C4-2B (cell line): ENCODE data around the gene GNAT2.

Source experiments
- H3K27ac ChIP-seq: fragments of 450-650 bp; 2 replicates; pipeline ENCODE4 v1.5.1; 2017
- ZFX ChIP-seq: fragments of 450-650 bp; IDR thresholded peaks from 2 replicates; pipeline ENCODE4 v1.6.1; 2017
- TF ChIP-seq, protein P1 (sequence below): fragments of 450-650 bp; conservative IDR thresholded peaks from 2 replicates; pipeline ENCODE4 v1.5.1; 2017; ENCODE audit warnings: mild to moderate bottlenecking

GNAT2 gene

DNA sequence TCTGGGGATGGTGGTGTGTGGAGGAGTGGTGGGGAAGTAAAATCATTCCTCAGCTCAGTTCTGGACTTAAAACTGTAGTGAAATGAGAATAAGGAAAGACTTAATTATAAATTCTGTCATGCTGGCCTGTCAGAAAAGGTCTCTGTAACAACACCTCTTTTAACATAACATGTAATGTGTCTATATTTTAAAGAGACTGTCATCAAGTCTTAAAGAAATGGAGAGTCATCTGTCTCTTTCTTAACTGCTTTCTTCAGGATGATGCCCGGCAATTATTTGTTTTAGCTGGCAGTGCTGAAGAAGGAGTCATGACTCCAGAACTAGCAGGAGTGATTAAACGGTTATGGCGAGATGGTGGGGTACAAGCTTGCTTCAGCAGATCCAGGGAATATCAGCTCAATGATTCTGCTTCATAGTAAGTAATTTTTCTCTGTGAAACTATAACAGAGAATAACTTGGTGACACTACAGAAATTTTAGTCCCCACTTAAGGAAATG is 40.4 kb downstream of the GNAT2 start:
- TF ChIP-seq ZFX = no peak
- TF ChIP-seq, protein P1, sequence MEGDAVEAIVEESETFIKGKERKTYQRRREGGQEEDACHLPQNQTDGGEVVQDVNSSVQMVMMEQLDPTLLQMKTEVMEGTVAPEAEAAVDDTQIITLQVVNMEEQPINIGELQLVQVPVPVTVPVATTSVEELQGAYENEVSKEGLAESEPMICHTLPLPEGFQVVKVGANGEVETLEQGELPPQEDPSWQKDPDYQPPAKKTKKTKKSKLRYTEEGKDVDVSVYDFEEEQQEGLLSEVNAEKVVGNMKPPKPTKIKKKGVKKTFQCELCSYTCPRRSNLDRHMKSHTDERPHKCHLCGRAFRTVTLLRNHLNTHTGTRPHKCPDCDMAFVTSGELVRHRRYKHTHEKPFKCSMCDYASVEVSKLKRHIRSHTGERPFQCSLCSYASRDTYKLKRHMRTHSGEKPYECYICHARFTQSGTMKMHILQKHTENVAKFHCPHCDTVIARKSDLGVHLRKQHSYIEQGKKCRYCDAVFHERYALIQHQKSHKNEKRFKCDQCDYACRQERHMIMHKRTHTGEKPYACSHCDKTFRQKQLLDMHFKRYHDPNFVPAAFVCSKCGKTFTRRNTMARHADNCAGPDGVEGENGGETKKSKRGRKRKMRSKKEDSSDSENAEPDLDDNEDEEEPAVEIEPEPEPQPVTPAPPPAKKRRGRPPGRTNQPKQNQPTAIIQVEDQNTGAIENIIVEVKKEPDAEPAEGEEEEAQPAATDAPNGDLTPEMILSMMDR = no peak
- no peak overlapping the region for H3K27ac ChIP-seq

DNA sequence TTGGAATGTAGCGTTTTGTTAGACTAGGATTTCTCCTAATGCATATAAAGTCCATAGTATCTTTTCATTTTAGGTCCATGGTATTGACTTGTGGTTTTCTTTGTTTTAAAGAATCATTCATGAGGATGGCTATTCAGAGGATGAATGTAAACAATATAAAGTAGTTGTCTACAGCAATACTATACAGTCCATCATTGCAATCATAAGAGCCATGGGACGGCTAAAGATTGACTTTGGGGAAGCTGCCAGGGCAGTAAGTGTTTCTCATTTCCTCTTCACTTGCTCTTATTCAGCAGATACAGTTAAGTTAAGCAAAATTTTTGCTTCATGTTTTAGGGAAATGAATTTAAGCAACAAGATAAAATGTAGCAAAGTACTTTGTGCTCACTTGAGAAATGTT is 45.6 kb downstream of the GNAT2 start:
- no peak overlapping the region for H3K27ac ChIP-seq
- TF ChIP-seq ZFX = no peak
- TF ChIP-seq, protein P1 = no peak

- no peak overlapping the region; the same call in 1 of the 2 replicates for H3K27ac ChIP-seq
- TF ChIP-seq, protein P1 = no peak
- no peak for TF ChIP-seq ZFX
Observed at GRCh38 chr1:109570414-109570813, 49.0 kb downstream of the GNAT2 start.

GRCh38 chr1:109569323-109569722 is 50.1 kb downstream of the GNAT2 start:
- TF ChIP-seq, protein P1 = no peak
- no peak for TF ChIP-seq ZFX
- no peak overlapping the region for H3K27ac ChIP-seq

- H3K27ac ChIP-seq = no peak overlapping the region
Observed at GRCh38 chr1:109567877-109568672, 51.3 kb downstream of the GNAT2 start.

DNA sequence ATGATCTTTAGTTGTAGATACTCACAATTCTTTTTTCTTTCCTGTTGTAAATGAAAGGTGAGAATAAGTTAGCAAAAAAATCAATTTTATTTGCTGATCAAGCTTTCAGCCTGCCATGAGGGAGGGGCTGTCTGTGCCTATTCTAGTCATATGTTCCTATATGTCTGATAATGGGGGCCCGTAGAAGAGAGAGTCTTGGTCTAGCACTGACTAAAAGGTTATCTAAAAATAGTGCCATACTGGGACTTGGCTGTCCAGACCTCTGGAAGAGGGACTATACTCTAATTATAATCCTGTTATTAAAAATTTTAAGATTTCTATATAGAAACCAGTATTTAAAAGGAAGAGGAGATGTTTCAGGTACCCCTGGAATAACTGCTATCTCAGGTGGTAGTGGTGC is 52.4 kb downstream of the GNAT2 start:
- TF ChIP-seq, protein P1 = no peak
- no peak for TF ChIP-seq ZFX
- H3K27ac ChIP-seq = no peak overlapping the region

More at GRCh38 chr1:109567877-109568672, 51.3 kb downstream of the GNAT2 start:
- no peak for TF ChIP-seq ZFX
- TF ChIP-seq, protein P1 = peak; percentile 25

- H3K27ac ChIP-seq = no peak overlapping the region
- TF ChIP-seq, protein P1 = no peak
Observed at GRCh38 chr1:109565241-109565640, 54.2 kb downstream of the GNAT2 start.
